GM12878 (cell line): ENCODE results near the gene DBNDD2. TPM values are rescaled to one million over a fixed set of nuclear protein-coding genes. Genes with fewer than 3 reads are reported as not detected.

Experiments used
- ATAC-seq: fragments of 200-7000 bp; cut with Tn5 transposase; 3 replicates; pipeline ENCODE4 v1.9.1; 2020; ENCODE audit warnings: mild to moderate bottlenecking, moderate library complexity
- BruUV-seq: library from RNA; stranded (reverse); fragments of 400-500 nt; replicated peaks from 2 replicates; lab custom pipeline; 2021; lab: Mats Ljungman, UMichigan
- CTCF ChIA-PET: fragments of 300-600 bp; sonication (Branson Sonifier 250); formaldehyde crosslinking; extraction: SDS; loops from one replicate; lab custom pipeline; 2021; ENCODE audit warnings: inconsistent platforms; lab: Yijun Ruan, JAX
- POLR2A ChIA-PET: fragments of 350-600 bp; formaldehyde crosslinking; extraction: SDS; loops from one replicate; lab custom pipeline; 2021; ENCODE audit warnings: inconsistent platforms; lab: Charles Lee
- RAD21 ChIA-PET: fragments of 300-600 bp; sonication (Branson Sonifier 250); formaldehyde crosslinking; loops from one replicate; lab custom pipeline; 2023; ENCODE audit warnings: antibody characterized with exemption; ENCODE audit not compliant: unreplicated experiment; lab: Charles Lee
- SMC1A ChIA-PET: fragments of 300-600 bp; sonication (Branson Sonifier 250); formaldehyde crosslinking; loops from one replicate; lab custom pipeline; 2023; ENCODE audit not compliant: unreplicated experiment, uncharacterized antibody; lab: Charles Lee
- DNase-seq: peaks from one replicate; pipeline ENCODE4 v3.0.0-alpha.2; 2011; ENCODE audit warnings: low read depth, low spot score
- FAIRE-seq: peaks from 3 replicates; lab custom pipeline; 2011; peaks lifted over from hg19 to GRCh38; lab: Jason Lieb, UNC
- H2AFZ ChIP-seq: 2 replicates; pipeline ENCODE4 v1.6.0; 2011; ENCODE audit warnings: low read depth, low read length, control low read depth; ENCODE audit not compliant: control insufficient read depth
- H3K27ac ChIP-seq: 2 replicates; pipeline ENCODE4 v1.5.1; 2011; ENCODE audit warnings: control low read depth; ENCODE audit not compliant: control insufficient read depth, insufficient read depth
- H3K27me3 ChIP-seq, 2 experiments: replicated peaks in 1 of 2; 2 replicates each; pipeline versions ENCODE4 v1.6.0 to v1.6.1; 2011; ENCODE audit warnings: low read length in 1 of 2; ENCODE audit not compliant: control insufficient read depth in 2 of 2, insufficient read depth in 2 of 2
- H3K36me3 ChIP-seq, 2 experiments: 2 replicates each; pipeline ENCODE4 v1.5.1; 2011; ENCODE audit warnings: low read length in 1 of 2; ENCODE audit not compliant: control insufficient read depth in 2 of 2, insufficient read depth in 2 of 2
- H3K4me1 ChIP-seq: 2 replicates; pipeline ENCODE4 v1.6.1; 2011; ENCODE audit warnings: mild to moderate bottlenecking, low read length, moderate library complexity, mixed read lengths; ENCODE audit not compliant: control insufficient read depth, insufficient read depth
- H3K4me2 ChIP-seq: 2 replicates; pipeline ENCODE4 v1.6.0; 2011; ENCODE audit warnings: control low read depth; ENCODE audit not compliant: control insufficient read depth, insufficient read depth
- H3K4me3 ChIP-seq: fragments of 200-600 bp; sonication (generic); 2 replicates; pipeline ENCODE4 v1.5.1; 2016
- H3K79me2 ChIP-seq: 2 replicates; pipeline ENCODE4 v1.6.0; 2011; ENCODE audit warnings: low read length; ENCODE audit not compliant: control insufficient read depth, insufficient read depth
- H3K9ac ChIP-seq: 2 replicates; pipeline ENCODE4 v1.8.0; 2011; ENCODE audit warnings: low read length, control low read depth, mixed read lengths; ENCODE audit not compliant: control insufficient read depth, insufficient read depth
- H3K9me3 ChIP-seq: replicated peaks from 3 replicates; pipeline ENCODE4 v1.5.1; 2011; ENCODE audit warnings: mild to moderate bottlenecking, low read length; ENCODE audit not compliant: control insufficient read depth, insufficient read depth
- H4K20me1 ChIP-seq: 2 replicates; pipeline ENCODE4 v1.6.0; 2011; ENCODE audit not compliant: control insufficient read depth, insufficient read depth
- BCLAF1 ChIP-seq: fragments of 450-650 bp; IDR thresholded peaks from 2 replicates; pipeline ENCODE4 v1.6.1; 2017; ENCODE audit warnings: antibody characterized with exemption, mild to moderate bottlenecking, moderate library complexity
- CHD4 ChIP-seq: fragments of 200-600 bp; sonication (generic); IDR thresholded peaks from 2 replicates; pipeline ENCODE4 v1.6.1; 2016; ENCODE audit warnings: mild to moderate bottlenecking
- ESRRA ChIP-seq: IDR thresholded peaks from 2 replicates; pipeline ENCODE4 v1.6.1; 2012; ENCODE audit warnings: mild to moderate bottlenecking, low read length, improper control_type of control experiment
- FOS ChIP-seq: IDR thresholded peaks from 3 replicates; pipeline ENCODE4 v1.6.1; 2011; ENCODE audit warnings: borderline replicate concordance; ENCODE audit not compliant: insufficient read length; ENCODE audit errors: extremely low read depth
- MEF2B ChIP-seq: fragments of 450-650 bp; IDR thresholded peaks from 2 replicates; pipeline ENCODE4 v1.6.1; 2018; ENCODE audit warnings: mild to moderate bottlenecking, moderate library complexity; ENCODE audit not compliant: partially characterized antibody, poor library complexity, severe bottlenecking
- MXI1 ChIP-seq: fragments of 150-350 bp; IDR thresholded peaks from 2 replicates; pipeline ENCODE4 v1.6.1; 2011; ENCODE audit warnings: low read depth, mild to moderate bottlenecking, inconsistent platforms, low read length, improper control_type of control experiment
- NFIC ChIP-seq: IDR thresholded peaks from 2 replicates; pipeline ENCODE4 v1.6.1; 2012; ENCODE audit warnings: low read depth, mild to moderate bottlenecking, inconsistent platforms, low read length, moderate library complexity
- NR2F1 ChIP-seq: fragments of 450-650 bp; conservative IDR thresholded peaks from 2 replicates; pipeline ENCODE4 v1.6.1; 2017; ENCODE audit warnings: mild to moderate bottlenecking
- SMAD1 ChIP-seq: fragments of 450-650 bp; IDR thresholded peaks from 2 replicates; pipeline ENCODE4 v1.6.1; 2018; ENCODE audit warnings: mild to moderate bottlenecking, low read depth; ENCODE audit not compliant: partially characterized antibody
- STAT3 ChIP-seq: IDR thresholded peaks from 2 replicates; pipeline ENCODE4 v1.6.1; 2011; ENCODE audit warnings: low read depth, low read length, improper control_type of control experiment
- USF2 ChIP-seq: IDR thresholded peaks from 2 replicates; pipeline ENCODE4 v1.6.1; 2011; ENCODE audit warnings: low read depth, low read length, improper control_type of control experiment, borderline replicate concordance
- WGBS: methylation state at CpG from one replicate; pipeline ENCODE4 v1.1.6; 2016; ENCODE audit warnings: low lambda C conversion rate; ENCODE audit not compliant: insufficient replicate concordance, insufficient coverage; ENCODE audit errors: missing lambda C conversion rate; 5-methylcytosine and 5-hydroxymethylcytosine counted together
- in situ Hi-C: fragments of 300-500 bp; cut with MboI; formaldehyde crosslinking; loops from 9 replicates; pipeline ENCODE4 v1.14.3; 2018; ENCODE audit warnings: mixed read lengths
- intact Hi-C: fragments of 100-400 bp; cut with micrococcal nuclease; formaldehyde crosslinking; loops from one replicate; pipeline ENCODE4 v1.14.2; 2022; ENCODE audit not compliant: unreplicated experiment
- polyA plus RNA-seq, 11 experiments: library from polyadenylated mRNA; depleted of rRNA in 4 of 11; unstranded in 6 of 11; stranded (reverse) in 5 of 11; fragments of >200 nt; fragmentation: Nextera tagmentation in 4 of 11; fragmentation: Illumina TruSeq in 1 of 11; extraction: Ambion mirVana in 4 of 11; extraction: Trizol in 1 of 11; gene quantifications; 1 replicate in 1 of 11; 2 replicates in 10 of 11; pipeline versions ENCODE4 v1.2.1 to v1.2.3, GENCODE V29; 2011 to 2016; ENCODE audit warnings: inconsistent platforms in 2 of 11, missing spikeins in 2 of 11, low read depth in 1 of 11
- total RNA-seq, 4 experiments: library from RNA; depleted of rRNA in 3 of 4; stranded (reverse); fragments of >200 nt in 3 of 4; fragmentation: Illumina TruSeq in 1 of 4; extraction: Trizol in 1 of 4; gene quantifications; 2 replicates each; pipeline versions ENCODE4 v1.2.1 to v1.2.3, GENCODE V29; 2013 to 2021
- TF ChIP-seq, protein P1 (sequence below): IDR thresholded peaks from 2 replicates; pipeline ENCODE4 v1.6.1; 2012; ENCODE audit warnings: mild to moderate bottlenecking, low read depth, low read length
- TF ChIP-seq, protein P2 (sequence below): fragments of 450-650 bp; IDR thresholded peaks from 2 replicates; pipeline ENCODE4 v1.6.1; 2017; ENCODE audit warnings: borderline replicate concordance

Gene DBNDD2
- total and polyA plus RNA-seq, 10 of the 15 experiments (the other 5 are each of a cell fraction or from before 2014, with no cell fraction given) = 0.17 to 5.7 (median 0.49) TPM; not detected in 1

DNA sequence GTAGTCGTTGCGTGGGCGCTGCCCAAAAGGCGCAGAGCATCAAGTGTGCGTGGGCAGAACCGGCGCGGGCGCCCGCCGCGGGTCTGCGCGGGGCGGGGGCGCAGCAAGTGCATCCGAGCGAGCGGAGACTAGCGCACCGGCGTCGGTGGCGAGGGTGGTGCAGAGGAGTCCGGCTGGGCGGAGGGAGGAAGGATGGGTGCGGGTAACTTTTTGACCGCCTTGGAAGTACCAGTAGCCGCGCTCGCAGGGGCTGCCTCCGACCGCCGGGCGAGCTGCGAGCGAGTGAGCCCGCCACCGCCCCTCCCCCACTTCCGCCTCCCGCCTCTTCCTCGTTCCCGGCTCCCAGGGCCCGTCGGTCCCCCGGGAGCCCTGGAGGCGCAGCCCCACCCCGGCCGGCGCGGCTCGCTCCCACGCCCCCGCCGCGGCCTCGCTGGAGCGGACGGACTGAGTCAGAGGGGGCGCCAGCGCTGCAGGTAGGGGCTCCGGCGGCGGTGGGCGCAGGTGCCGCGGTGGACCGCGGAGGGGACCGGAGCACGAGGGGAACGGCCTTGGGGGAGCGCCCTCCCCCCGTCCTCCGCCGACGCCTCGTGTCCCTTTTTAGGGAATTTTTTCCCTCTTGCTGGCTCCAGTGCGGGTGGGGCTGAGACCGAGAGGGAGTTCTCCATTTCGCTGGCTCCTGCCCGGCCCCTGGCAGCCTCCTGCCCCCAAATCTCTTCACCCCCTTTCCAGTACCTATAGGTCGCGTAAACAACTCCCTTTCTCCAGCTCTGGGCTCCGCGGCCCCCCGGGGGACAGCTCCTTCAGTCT is 1.6 kb upstream of the DBNDD2 start:
- Histone ChIP-seq H3K27ac (no peak overlapping the region), H3K4me1 (0 out of 2 replicates have a peak, but pooled peaks cover 3% of the 10 kb centered on the region), H3K79me2 (no peaks in the 10 kb centered on the region), H3K27me3 (peaks cover 3 to 6% of the 10 kb centered on the region in 2 experiments; a peak in 3 of 4 replicates), H3K4me2 (peak overlapping the region; percentile 89), H3K4me3 (peak overlapping the region; percentile 57), H3K9ac (no peak overlapping the region), H3K36me3 (no peaks in the 10 kb centered on the region; a peak in 1 of 4 replicates), H2AFZ (peak overlapping the region; percentile 39), H3K9me3 (peaks cover under 1% of the 10 kb centered on the region; the same call in 2 of the 3 replicates), H4K20me1 (no peaks in the 10 kb centered on the region)
- RAD21 ChIA-PET = interaction anchor here (1.2 to 2.7 kb wide), 2 partner anchors 31 to 38 kb away, joined by 3 to 8 read pairs; no protein-coding TSS in a partner anchor
- in situ Hi-C loops = no loop called here
- FAIRE-seq (no peak), DNase-seq (no peak), ATAC-seq (peak; percentile 74)
- CTCF ChIA-PET = interaction anchor here (1.0 to 2.3 kb wide), 5 partner anchors 13 to 44 kb away, joined by 3 to 7 read pairs (median 6); partner anchors contain the start of gene SYS1
- no TSS peak for BruUV-seq
- SMC1A ChIA-PET = interaction anchor here (0.6 to 1.6 kb wide), 4 partner anchors 13 to 43 kb away, joined by 3 to 4 read pairs (median 4); partner anchors contain the start of gene SYS1
- intact Hi-C loops = no loop called here
- WGBS = 1% methylated on average over 56 of the region's 87 CpGs
- POLR2A ChIA-PET = interaction anchor here (0.6 to 1.4 kb wide), 2 partner anchors 10 to 29 kb away, joined by 3 to 4 read pairs; partner anchors contain the start of gene PIGT
- TF ChIP-seq MEF2B (peak; percentile 74), NFIC (no peak), FOS (no peak), MXI1 (no peak), NR2F1 (0 out of 2 replicates have a peak, but pooled peaks have one; percentile 16), CHD4 (no peak), STAT3 (no peak), SMAD1 (no peak), ESRRA (no peak), BCLAF1 (no peak), USF2 (no peak)
- TF ChIP-seq, protein P1, sequence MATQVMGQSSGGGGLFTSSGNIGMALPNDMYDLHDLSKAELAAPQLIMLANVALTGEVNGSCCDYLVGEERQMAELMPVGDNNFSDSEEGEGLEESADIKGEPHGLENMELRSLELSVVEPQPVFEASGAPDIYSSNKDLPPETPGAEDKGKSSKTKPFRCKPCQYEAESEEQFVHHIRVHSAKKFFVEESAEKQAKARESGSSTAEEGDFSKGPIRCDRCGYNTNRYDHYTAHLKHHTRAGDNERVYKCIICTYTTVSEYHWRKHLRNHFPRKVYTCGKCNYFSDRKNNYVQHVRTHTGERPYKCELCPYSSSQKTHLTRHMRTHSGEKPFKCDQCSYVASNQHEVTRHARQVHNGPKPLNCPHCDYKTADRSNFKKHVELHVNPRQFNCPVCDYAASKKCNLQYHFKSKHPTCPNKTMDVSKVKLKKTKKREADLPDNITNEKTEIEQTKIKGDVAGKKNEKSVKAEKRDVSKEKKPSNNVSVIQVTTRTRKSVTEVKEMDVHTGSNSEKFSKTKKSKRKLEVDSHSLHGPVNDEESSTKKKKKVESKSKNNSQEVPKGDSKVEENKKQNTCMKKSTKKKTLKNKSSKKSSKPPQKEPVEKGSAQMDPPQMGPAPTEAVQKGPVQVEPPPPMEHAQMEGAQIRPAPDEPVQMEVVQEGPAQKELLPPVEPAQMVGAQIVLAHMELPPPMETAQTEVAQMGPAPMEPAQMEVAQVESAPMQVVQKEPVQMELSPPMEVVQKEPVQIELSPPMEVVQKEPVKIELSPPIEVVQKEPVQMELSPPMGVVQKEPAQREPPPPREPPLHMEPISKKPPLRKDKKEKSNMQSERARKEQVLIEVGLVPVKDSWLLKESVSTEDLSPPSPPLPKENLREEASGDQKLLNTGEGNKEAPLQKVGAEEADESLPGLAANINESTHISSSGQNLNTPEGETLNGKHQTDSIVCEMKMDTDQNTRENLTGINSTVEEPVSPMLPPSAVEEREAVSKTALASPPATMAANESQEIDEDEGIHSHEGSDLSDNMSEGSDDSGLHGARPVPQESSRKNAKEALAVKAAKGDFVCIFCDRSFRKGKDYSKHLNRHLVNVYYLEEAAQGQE = no peak
- TF ChIP-seq, protein P2, sequence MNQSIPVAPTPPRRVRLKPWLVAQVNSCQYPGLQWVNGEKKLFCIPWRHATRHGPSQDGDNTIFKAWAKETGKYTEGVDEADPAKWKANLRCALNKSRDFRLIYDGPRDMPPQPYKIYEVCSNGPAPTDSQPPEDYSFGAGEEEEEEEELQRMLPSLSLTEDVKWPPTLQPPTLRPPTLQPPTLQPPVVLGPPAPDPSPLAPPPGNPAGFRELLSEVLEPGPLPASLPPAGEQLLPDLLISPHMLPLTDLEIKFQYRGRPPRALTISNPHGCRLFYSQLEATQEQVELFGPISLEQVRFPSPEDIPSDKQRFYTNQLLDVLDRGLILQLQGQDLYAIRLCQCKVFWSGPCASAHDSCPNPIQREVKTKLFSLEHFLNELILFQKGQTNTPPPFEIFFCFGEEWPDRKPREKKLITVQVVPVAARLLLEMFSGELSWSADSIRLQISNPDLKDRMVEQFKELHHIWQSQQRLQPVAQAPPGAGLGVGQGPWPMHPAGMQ = no peak
